Adrenal gland (tissue), 5 donors: ENCODE results near the gene RPL39L.

Experiments used
- POLR2A ChIP-seq, 2 donors: fragments of 450-650 bp; IDR thresholded peaks; one replicate each; pipeline ENCODE4 v1.6.1; 2017; ENCODE audit warnings: antibody characterized with exemption in 2 of 2, mild to moderate bottlenecking in 2 of 2, moderate library complexity in 1 of 2
- TF ChIP-seq, protein P1 (sequence below), 6 experiments: fragments of 450-650 bp in 4 of 6; fragments of 200-600 bp in 2 of 6; sonication (generic) in 1 of 6; IDR thresholded peaks; 1 replicate in 5 of 6; 2 replicates in 1 of 6; pipeline versions ENCODE4 v1.5.1 to v1.8.0; 2016 to 2021; ENCODE audit warnings: antibody characterized with exemption in 6 of 6, mild to moderate bottlenecking in 2 of 6, moderate library complexity in 1 of 6
- donor health status: DM: no; HTN: no; CAD: no.

GRCh38 chr3:187150186-187150585 is 10.9 kb upstream of the RPL39L start:
- TF ChIP-seq POLR2A (IDR thresholded peaks at IDR 0.05): no peak
- TF ChIP-seq, protein P1, sequence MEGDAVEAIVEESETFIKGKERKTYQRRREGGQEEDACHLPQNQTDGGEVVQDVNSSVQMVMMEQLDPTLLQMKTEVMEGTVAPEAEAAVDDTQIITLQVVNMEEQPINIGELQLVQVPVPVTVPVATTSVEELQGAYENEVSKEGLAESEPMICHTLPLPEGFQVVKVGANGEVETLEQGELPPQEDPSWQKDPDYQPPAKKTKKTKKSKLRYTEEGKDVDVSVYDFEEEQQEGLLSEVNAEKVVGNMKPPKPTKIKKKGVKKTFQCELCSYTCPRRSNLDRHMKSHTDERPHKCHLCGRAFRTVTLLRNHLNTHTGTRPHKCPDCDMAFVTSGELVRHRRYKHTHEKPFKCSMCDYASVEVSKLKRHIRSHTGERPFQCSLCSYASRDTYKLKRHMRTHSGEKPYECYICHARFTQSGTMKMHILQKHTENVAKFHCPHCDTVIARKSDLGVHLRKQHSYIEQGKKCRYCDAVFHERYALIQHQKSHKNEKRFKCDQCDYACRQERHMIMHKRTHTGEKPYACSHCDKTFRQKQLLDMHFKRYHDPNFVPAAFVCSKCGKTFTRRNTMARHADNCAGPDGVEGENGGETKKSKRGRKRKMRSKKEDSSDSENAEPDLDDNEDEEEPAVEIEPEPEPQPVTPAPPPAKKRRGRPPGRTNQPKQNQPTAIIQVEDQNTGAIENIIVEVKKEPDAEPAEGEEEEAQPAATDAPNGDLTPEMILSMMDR (IDR thresholded peaks at IDR 0.05): no peak
